Glomerular endothelial cell (primary cell): ENCODE measurements around the gene MPZ. TPM values are rescaled to one million over a fixed set of nuclear protein-coding genes. Genes with fewer than 3 reads are reported as not detected.
"Not testable (repeated sequence)": the region's sequence is repeated elsewhere in the genome, so short reads cannot be mapped to it uniquely, and the experiment has no call there.

Experiments
- DNase-seq: peaks from one replicate; pipeline ENCODE4 v3.0.0-alpha.2; 2011; ENCODE audit warnings: low read depth, low spot score; ENCODE audit errors: extremely low read depth
- total RNA-seq: library from RNA; depleted of rRNA; stranded (reverse); fragments of >200 nt; gene quantifications from 2 replicates; pipeline ENCODE4 v1.2.3, GENCODE V29; 2015

The MPZ gene
- 3.4 and 4.7 TPM in 2 replicates for total RNA-seq

DNA sequence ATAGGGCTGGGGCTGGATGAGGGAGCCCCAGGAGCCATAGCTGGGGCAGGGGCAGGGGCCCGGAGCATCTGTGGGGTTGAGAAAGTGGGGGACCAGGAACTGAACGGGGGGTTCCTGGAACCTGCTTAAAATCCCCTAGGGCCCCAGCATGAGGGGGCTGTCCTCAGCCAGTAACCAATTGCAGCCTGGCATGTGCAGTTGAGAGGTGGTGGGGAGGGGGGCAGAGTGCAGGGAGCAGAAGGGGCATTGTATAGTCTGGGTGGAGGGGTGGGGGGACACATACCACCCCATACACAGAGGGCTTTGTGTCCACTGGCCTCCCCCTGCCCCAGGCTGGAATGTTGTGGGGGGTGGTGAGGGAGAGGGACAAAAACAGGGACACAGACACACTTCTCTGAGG, at the start of gene MPZ:
MPZ (minus strand) TSS at position 101 of the 400 bp plus-strand sequence; CDS start at position 38, 63 bp downstream.
- DNase-seq, result no peak

DNA sequence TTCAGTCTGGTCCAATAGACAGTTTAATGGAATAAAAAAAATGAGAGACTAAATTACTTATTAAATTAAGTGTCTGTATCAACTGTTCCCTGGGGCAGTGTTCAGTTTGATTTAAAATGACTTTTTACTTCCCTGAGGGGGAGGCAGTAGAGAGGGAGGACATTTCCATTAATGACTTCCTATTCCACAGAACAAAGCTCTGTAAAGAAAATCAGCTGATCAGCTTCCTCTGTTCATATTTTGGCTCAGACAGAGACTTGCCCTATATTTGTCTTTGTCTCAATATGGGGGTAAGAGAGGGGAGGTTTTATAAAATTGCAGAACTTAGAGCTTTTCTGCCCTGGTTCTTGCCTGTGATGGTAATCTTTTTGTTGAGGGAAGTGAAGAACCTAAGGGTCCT, 49.5 kb upstream of the MPZ start:
- no peak for DNase-seq

- no peak for DNase-seq
Measured at GRCh38 chr1:161357073-161357472, 47.3 kb upstream of the MPZ start.

DNA sequence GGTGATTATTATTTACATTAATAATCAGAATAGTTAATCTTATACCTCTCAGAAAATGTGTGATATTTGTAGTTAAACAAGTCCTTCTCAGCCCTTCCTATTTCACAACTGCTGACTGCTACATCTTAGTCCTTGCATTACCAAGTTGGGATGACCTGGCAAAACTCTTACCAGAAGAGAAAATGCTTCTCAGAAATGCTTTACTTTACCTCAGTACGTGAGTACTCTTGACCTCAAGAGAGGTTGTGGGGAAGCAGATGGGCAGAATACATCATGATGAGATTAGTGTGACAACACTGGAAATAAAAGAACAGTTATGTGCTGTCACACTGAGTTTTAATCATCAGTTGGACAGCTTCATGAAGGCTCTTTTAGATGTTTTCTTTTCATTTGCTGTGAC, 41.7 kb upstream of the MPZ start:
- DNase-seq, result no peak

GRCh38 chr1:161350671-161351070, 40.9 kb upstream of the MPZ start:
- no peak for DNase-seq

- no peak for DNase-seq
Measured at GRCh38 chr1:161342821-161343220, 33.1 kb upstream of the MPZ start.

- DNase-seq, result no peak
Measured at GRCh38 chr1:161342177-161342576, 32.4 kb upstream of the MPZ start.

- no peak for DNase-seq
Measured at GRCh38 chr1:161335796-161336195, 26.0 kb upstream of the MPZ start.

DNA sequence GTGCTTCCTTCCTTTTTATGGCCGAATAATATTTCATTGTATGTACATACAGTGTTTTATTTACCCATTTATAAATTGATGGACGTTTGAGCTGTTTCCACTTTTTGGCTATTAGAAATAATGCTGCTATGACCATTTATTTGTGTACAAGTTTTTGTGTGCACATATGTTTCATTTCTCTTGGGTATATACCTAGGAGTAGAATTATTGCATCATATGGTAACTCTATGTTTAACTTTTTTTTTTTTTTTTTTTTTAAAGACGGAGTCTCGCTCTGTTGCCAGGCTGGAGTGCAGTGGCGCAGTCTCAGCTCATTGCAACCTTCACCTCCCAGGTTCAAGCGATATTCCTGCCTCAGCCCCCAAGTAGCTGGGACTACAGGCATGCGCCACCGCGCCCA, 23.4 kb upstream of the MPZ start:
- no peak for DNase-seq

- no peak for DNase-seq
Measured at GRCh38 chr1:161330346-161330745, 20.6 kb upstream of the MPZ start.

- DNase-seq, result no peak
Measured at GRCh38 chr1:161324020-161324419, 14.3 kb upstream of the MPZ start.

DNA sequence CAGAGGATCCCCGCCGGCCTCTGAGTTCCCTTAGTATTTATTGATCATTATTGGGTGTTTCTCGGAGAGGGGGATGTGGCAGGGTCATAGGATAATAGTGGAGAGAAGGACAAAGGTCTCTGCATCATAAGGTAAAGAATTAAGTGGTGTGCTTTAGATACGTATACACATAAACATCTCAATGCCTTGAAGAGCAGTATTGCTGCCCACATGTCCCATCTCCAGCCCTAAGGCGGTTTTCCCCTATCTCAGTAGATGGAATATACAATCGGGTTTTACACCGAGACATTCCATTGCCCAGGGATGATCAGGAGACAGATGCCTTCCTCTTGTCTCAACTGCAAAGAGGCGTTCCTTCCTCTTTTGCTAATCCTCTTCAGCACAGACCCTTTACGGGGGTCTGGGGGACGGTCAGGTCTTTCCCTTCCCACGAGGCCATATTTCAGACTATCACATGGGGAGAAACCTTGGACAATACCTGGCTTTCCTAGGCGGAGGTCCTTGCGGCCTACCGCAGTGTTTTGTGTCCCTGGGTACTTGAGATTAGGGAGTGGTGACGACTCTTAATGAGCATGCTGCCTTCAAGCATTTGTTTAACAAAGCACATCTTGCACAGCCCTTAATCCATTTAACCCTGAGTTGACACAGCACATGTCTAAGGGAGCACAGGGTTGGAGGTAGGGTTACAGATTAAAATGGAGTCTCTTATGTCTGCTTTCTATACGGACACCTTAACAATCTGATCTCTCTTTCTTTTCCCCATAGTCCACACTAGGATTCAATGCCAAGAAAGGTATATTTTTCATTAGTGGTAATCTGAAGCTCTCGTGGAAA, 6.3 kb upstream of the MPZ start:
- DNase-seq, result not testable (repeated sequence)

DNA sequence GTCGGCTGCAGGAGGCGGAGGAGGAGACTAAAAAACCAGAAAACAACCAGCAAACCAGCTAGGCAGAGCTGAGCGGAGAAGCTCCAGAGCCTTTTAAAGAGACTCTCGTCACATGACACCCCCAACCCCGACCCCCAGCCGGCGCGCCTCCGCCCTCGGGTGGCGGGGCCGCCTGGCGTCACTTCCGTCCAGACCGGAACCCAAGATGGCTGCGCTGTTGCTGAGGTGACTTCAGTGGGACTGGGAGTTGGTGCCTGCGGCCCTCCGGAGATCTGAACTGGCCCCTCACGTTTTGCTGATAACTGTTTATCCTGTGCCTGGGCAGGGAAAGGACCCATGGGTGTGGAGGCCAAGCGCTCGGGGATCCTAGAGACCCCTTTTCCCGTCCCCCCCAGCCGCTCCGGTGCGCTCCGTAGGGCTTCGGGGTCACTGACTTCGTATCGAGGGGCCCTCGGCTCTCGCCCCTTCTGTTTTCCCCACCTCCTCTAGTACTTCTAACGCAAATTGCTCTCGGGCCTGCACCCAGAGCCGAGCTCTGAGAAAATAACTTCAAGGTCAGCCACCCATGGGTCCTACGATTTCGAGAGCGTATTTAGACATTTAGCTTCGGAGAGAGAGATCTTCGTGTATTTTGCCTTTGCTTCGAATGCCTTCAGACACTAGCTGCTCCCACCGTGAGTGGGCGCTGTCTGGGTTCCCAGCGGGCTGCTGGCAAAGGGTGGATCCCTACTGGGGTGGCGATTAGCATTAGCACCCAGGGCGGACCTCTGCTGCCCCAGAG, 4.6 kb upstream of the MPZ start, which contains the start of gene SDHC:
SDHC (plus strand) TSS at position 181 of the 781 bp plus-strand sequence; CDS start at position 206, 25 bp downstream.
- peak; percentile 54 for DNase-seq

- DNase-seq, result no peak
Measured at GRCh38 chr1:161313554-161314200, 3.9 kb upstream of the MPZ start.

GRCh38 chr1:161311595-161312181, 1.9 kb upstream of the MPZ start:
- DNase-seq, result no peak

GRCh38 chr1:161307892-161308638, 1.7 kb downstream of the MPZ start:
- DNase-seq, result no peak

DNA sequence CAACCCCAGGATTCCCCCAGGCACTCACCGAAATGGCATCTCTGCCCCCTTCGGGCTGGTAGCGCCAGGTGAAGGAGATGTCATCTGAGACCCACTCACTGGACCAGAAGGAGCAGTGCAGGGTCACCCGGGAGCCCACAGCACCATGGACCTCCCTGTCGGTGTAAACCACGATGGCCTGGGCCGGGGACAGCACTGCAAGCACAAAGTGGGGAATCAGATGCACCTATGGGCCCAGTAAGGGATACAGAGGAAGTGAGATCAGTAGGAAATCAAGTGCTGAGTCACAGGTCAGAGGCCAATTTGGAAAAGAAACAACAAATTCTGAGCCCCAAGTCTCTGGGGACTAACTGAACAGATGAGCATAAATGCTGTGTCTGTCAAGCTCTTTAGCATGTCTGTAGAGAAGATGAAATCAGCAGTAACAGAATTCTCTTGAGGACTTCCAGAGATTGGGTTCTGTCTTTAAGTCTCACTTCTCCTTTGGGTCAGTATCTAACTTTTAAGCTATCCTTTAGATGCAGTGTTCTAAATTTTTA, 2.5 kb downstream of the MPZ start:
- no peak for DNase-seq

GRCh38 chr1:161305867-161306519, 3.8 kb downstream of the MPZ start:
- no peak for DNase-seq
